ENCODE measurements around the gene NFKBIZ. TPM values are rescaled to one million over a fixed set of nuclear protein-coding genes. Genes with fewer than 3 reads are reported as not detected.

The NFKBIZ gene
- polyA plus RNA-seq, 1 experiment = 27.3 TPM

GRCh38 chr3:101838691-101839090, 10.6 kb upstream of the NFKBIZ start:
- Histone ChIP-seq H3K4me3 (ENCODE audit: low read depth, low read length) (no peak overlapping the region), H3K27me3 (ENCODE audit: control insufficient read depth, insufficient read depth, low read length) (no peaks in the 10 kb centered on the region), H3K9me3 (ENCODE audit: control insufficient read depth, insufficient read depth, low read length) (no peaks in the 10 kb centered on the region), H3K27ac (ENCODE audit: low read depth, low read length) (no peak overlapping the region)
- CTCF ChIA-PET = interaction anchor here (0.9 to 5.7 kb wide), 5 partner anchors 9 to 390 kb away, joined by 3 to 25 read pairs (median 7); no protein-coding TSS in a partner anchor
- POLR2A ChIA-PET = interaction anchor here (3.0 kb wide), 1 partner anchor 11 kb away, joined by 14 read pairs; the partner anchor contains the start of gene NFKBIZ
- DNase-seq (ENCODE audit: low read depth, low spot score) = no peak
- TF ChIP-seq, protein P1, sequence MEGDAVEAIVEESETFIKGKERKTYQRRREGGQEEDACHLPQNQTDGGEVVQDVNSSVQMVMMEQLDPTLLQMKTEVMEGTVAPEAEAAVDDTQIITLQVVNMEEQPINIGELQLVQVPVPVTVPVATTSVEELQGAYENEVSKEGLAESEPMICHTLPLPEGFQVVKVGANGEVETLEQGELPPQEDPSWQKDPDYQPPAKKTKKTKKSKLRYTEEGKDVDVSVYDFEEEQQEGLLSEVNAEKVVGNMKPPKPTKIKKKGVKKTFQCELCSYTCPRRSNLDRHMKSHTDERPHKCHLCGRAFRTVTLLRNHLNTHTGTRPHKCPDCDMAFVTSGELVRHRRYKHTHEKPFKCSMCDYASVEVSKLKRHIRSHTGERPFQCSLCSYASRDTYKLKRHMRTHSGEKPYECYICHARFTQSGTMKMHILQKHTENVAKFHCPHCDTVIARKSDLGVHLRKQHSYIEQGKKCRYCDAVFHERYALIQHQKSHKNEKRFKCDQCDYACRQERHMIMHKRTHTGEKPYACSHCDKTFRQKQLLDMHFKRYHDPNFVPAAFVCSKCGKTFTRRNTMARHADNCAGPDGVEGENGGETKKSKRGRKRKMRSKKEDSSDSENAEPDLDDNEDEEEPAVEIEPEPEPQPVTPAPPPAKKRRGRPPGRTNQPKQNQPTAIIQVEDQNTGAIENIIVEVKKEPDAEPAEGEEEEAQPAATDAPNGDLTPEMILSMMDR (IDR thresholded peaks at IDR 0.05; ENCODE audit: low read depth, low read length) = no peak

DNA sequence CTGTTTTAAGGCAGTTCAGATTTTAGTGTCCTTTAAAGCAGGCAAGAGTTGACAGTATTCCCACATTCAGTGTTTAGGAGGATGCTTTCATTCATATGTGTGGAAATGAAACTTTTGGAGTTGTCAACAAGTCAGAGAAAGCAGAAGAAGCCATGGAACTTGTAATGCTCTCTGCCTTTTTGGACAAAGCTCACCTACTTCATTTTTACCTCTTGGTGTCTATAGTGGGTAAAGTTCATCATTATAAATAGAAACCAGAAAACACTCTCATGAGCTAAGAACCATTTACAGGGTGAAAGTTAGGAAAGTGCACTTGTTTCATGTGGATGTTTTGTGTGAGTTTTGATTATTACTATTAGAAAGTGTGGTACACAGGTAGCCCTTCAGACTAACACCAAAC, 9.2 kb upstream of the NFKBIZ start:
- no peak for DNase-seq (ENCODE audit: low read depth, low spot score)
- TF ChIP-seq, protein P1 (IDR thresholded peaks at IDR 0.05; ENCODE audit: low read depth, low read length) = no peak
- no peaks in the 10 kb centered on the region for H3K27me3 ChIP-seq (ENCODE audit: control insufficient read depth, insufficient read depth, low read length)
- ChIA-PET POLR2A (interaction anchor here (3.0 kb wide), 1 partner anchor 9 kb away, joined by 14 read pairs; the partner anchor contains the start of gene NFKBIZ), CTCF (interaction anchor here (1.3 to 2.5 kb wide), 3 partner anchors 26 to 386 kb away, joined by 4 to 9 read pairs (median 7); no protein-coding TSS in a partner anchor)
- H3K9me3 ChIP-seq (ENCODE audit: control insufficient read depth, insufficient read depth, low read length) = no peaks in the 10 kb centered on the region
- no peak overlapping the region for H3K4me3 ChIP-seq (ENCODE audit: low read depth, low read length)
- H3K27ac ChIP-seq (ENCODE audit: low read depth, low read length) = no peak overlapping the region

- Histone ChIP-seq H3K4me3 (ENCODE audit: low read depth, low read length) (no peak overlapping the region), H3K27ac (ENCODE audit: low read depth, low read length) (no peak overlapping the region), H3K27me3 (ENCODE audit: control insufficient read depth, insufficient read depth, low read length) (no peaks in the 10 kb centered on the region), H3K9me3 (ENCODE audit: control insufficient read depth, insufficient read depth, low read length) (no peaks in the 10 kb centered on the region)
- no peak for DNase-seq (ENCODE audit: low read depth, low spot score)
- POLR2A ChIA-PET = interaction anchor here (0.6 kb wide), 1 partner anchor 20 kb away, joined by 4 read pairs; no protein-coding TSS in a partner anchor
- TF ChIP-seq, protein P1 (IDR thresholded peaks at IDR 0.05; ENCODE audit: low read depth, low read length) = no peak
- CTCF ChIA-PET = interaction anchor here (1.8 kb wide), 1 partner anchor 383 kb away, joined by 11 read pairs; no protein-coding TSS in a partner anchor
These were observed 6.9 kb upstream of the NFKBIZ start for GRCh38 chr3:101842245-101842934.

GRCh38 chr3:101842935-101843330, 6.4 kb upstream of the NFKBIZ start:
- TF ChIP-seq, protein P1 (IDR thresholded peaks at IDR 0.05; ENCODE audit: low read depth, low read length) = no peak
- Histone ChIP-seq H3K9me3 (ENCODE audit: control insufficient read depth, insufficient read depth, low read length) (no peaks in the 10 kb centered on the region), H3K27me3 (ENCODE audit: control insufficient read depth, insufficient read depth, low read length) (no peaks in the 10 kb centered on the region), H3K4me3 (ENCODE audit: low read depth, low read length) (no peak overlapping the region), H3K27ac (ENCODE audit: low read depth, low read length) (no peak overlapping the region)
- no peak for DNase-seq (ENCODE audit: low read depth, low spot score)
- ChIA-PET CTCF (interaction anchor here (0.7 to 1.8 kb wide), 3 partner anchors 40 to 386 kb away, joined by 4 to 11 read pairs (median 9); no protein-coding TSS in a partner anchor), POLR2A (interaction anchor here (0.6 kb wide), 1 partner anchor 21 kb away, joined by 4 read pairs; no protein-coding TSS in a partner anchor)

- Histone ChIP-seq H3K9me3 (ENCODE audit: control insufficient read depth, insufficient read depth, low read length) (no peaks in the 10 kb centered on the region; the same call in 1 of the 2 replicates), H3K4me3 (ENCODE audit: low read depth, low read length) (no peak overlapping the region), H3K27ac (ENCODE audit: low read depth, low read length) (no peak overlapping the region), H3K27me3 (ENCODE audit: control insufficient read depth, insufficient read depth, low read length) (no peaks in the 10 kb centered on the region)
- POLR2A ChIA-PET = no interaction called here
- TF ChIP-seq, protein P1 (IDR thresholded peaks at IDR 0.05; ENCODE audit: low read depth, low read length) = no peak
- CTCF ChIA-PET = no interaction called here
- DNase-seq (ENCODE audit: low read depth, low spot score) = no peak
These were observed 3.9 kb upstream of the NFKBIZ start for GRCh38 chr3:101845425-101845824.

All from AG04450 (cell line).